Gastroesophageal sphincter (tissue), 4 donors: Measurements from ENCODE around the gene PYGB. TPM values are rescaled to one million over a fixed set of nuclear protein-coding genes. Genes with fewer than 3 reads are reported as not detected.
A peak's percentile ranks its signal among the peaks of the same experiment; 100 is the strongest.

Source experiments
- ATAC-seq: fragments of 150-250 bp; one replicate; pipeline ENCODE4 v1.9.1; 2016; ENCODE audit warnings: mild to moderate bottlenecking, moderate library complexity
- H3K27ac ChIP-seq, 4 donors: fragments of 200-600 bp; sonication (generic) in 3 of 4; 1 replicate in 3 of 4; 2 replicates in 1 of 4; pipeline ENCODE4 v1.5.1; 2016 to 2019
- H3K27me3 ChIP-seq: fragments of 200-600 bp; sonication (generic); one replicate; pipeline ENCODE4 v1.5.1; 2019
- H3K36me3 ChIP-seq, 2 donors: fragments of 200-600 bp; sonication (generic); one replicate each; pipeline ENCODE4 v1.5.1; 2019; ENCODE audit warnings: control low read depth in 1 of 2
- H3K4me1 ChIP-seq, 3 donors: fragments of 200-600 bp; sonication (generic); 1 replicate in 2 of 3; 2 replicates in 1 of 3; pipeline ENCODE4 v1.5.1; 2016 to 2019; ENCODE audit warnings: control low read depth in 2 of 3
- H3K4me3 ChIP-seq, 2 donors: fragments of 200-600 bp; sonication (generic); one replicate each; pipeline ENCODE4 v1.5.1; 2019; ENCODE audit warnings: mild to moderate bottlenecking in 1 of 2, moderate library complexity in 1 of 2
- H3K9me3 ChIP-seq, 3 donors: fragments of 200-600 bp; sonication (generic); one replicate each; pipeline ENCODE4 v1.5.1; 2017 to 2019; ENCODE audit warnings: control low read depth in 2 of 3
- EP300 ChIP-seq: sonication (generic); formaldehyde crosslinking; IDR thresholded peaks from one replicate; pipeline ENCODE4 v1.6.1; 2017; ENCODE audit warnings: antibody characterized with exemption, mild to moderate bottlenecking
- POLR2A ChIP-seq, 2 donors: fragments of 450-650 bp; IDR thresholded peaks; one replicate each; pipeline ENCODE4 v1.6.1; 2017; ENCODE audit warnings: antibody characterized with exemption in 2 of 2, mild to moderate bottlenecking in 2 of 2, moderate library complexity in 1 of 2
- POLR2AphosphoS5 ChIP-seq: sonication (generic); formaldehyde crosslinking; IDR thresholded peaks from one replicate; pipeline ENCODE4 v1.6.1; 2017; ENCODE audit warnings: antibody characterized with exemption
- WGBS, 2 donors: methylation state at CpG; one replicate each; pipeline ENCODE4 v1.1.5; 2018; ENCODE audit warnings: low coverage in 1 of 2; 5-methylcytosine and 5-hydroxymethylcytosine counted together
- total RNA-seq, 4 donors: library from RNA; depleted of rRNA; stranded (reverse); fragments of >200 nt; gene quantifications; one replicate each; pipeline ENCODE4 v1.1.0, GENCODE V29; 2016
- TF ChIP-seq, protein P1 (sequence below), 4 experiments: fragments of 200-600 bp in 2 of 4; fragments of 450-650 bp in 2 of 4; sonication (generic) in 1 of 4; IDR thresholded peaks; one replicate each; pipeline ENCODE4 v1.5.1; 2017 to 2019; ENCODE audit warnings: antibody characterized with exemption in 4 of 4, mild to moderate bottlenecking in 2 of 4, moderate library complexity in 2 of 4

PYGB gene
- total RNA-seq, 4 donors from 2014 or later = 131 to 663 (median 337) TPM

DNA sequence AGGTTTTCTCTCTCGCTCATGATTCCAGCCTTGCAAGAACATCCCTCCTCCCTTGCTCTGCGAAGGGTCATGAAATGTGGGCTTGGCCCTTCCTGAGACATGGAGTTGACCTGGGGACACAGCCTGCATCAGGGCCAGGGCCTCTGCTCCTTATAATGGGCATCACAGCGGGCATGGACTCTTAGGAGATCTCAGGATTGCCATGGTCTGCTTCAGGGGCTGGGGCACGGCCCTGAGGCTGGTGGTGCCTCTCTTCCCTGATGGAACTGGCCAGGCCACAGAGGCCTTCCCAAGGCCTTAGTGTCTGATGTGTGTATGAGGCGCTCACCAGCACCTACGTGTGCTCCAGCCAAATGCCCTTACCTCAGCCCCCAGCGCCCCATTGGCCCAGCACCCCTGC, 28.5 kb upstream of the PYGB start:
- TF ChIP-seq, protein P1, sequence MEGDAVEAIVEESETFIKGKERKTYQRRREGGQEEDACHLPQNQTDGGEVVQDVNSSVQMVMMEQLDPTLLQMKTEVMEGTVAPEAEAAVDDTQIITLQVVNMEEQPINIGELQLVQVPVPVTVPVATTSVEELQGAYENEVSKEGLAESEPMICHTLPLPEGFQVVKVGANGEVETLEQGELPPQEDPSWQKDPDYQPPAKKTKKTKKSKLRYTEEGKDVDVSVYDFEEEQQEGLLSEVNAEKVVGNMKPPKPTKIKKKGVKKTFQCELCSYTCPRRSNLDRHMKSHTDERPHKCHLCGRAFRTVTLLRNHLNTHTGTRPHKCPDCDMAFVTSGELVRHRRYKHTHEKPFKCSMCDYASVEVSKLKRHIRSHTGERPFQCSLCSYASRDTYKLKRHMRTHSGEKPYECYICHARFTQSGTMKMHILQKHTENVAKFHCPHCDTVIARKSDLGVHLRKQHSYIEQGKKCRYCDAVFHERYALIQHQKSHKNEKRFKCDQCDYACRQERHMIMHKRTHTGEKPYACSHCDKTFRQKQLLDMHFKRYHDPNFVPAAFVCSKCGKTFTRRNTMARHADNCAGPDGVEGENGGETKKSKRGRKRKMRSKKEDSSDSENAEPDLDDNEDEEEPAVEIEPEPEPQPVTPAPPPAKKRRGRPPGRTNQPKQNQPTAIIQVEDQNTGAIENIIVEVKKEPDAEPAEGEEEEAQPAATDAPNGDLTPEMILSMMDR (IDR thresholded peaks at IDR 0.05) = no peak
- no peak for TF ChIP-seq POLR2AphosphoS5
- TF ChIP-seq POLR2A (IDR thresholded peaks at IDR 0.05) = no peak
- no peak for TF ChIP-seq EP300
- Histone ChIP-seq H3K27ac (peak overlapping the region in 1 of 4 donors; percentile 9), H3K4me3 (no peak overlapping the region), H3K27me3 (no peaks in the 10 kb centered on the region), H3K9me3 (no peaks in the 10 kb centered on the region), H3K36me3 (peaks cover 0 to 98% of the 10 kb centered on the region in 2 donors), H3K4me1 (peaks cover 0 to 38% (median 4%) of the 10 kb centered on the region in 3 donors)
- WGBS, 2 donors = 100% methylated on average over 1 of the region's 7 CpGs; no CpG with 5 or more reads in 1 of the 2 donors
- no peak for ATAC-seq

DNA sequence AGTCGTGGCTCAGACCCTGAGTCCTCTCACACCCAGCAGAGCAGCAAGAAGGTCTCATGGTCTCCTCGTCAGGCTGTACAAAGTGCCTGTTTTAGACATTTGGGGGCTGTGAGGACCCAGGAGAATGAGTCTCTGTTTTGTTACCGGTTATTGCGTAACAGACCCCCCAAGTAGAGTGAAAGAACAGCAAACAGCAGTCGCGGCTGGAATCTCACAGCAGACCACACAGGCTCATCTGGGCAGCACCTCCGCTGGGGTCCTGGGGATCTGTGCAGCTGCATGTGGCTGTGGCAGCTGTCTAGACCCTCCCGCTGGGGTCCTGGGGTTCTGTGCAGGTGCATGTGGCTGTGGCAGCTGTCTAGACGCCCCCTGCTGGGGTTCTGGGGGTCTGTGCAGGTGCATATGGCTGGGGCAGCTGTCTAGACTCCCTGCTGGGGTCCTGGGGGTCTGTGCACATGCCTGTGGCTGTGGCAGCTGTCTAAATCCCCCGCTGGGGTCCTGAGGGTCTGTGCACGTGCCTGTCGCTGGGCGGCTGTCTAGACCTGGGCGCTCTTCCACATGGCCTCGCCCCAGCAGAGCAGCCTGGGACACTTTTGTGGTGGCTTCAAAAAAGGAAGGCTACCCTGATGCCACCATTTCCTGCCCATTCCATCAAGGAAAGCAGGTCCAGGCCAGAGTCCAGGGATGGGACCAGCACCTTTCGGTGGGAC, 27.7 kb upstream of the PYGB start:
- no peak for ATAC-seq
- Histone ChIP-seq H3K9me3 (no peaks in the 10 kb centered on the region), H3K4me1 (peaks cover 0 to 38% (median 4%) of the 10 kb centered on the region in 3 donors)

DNA sequence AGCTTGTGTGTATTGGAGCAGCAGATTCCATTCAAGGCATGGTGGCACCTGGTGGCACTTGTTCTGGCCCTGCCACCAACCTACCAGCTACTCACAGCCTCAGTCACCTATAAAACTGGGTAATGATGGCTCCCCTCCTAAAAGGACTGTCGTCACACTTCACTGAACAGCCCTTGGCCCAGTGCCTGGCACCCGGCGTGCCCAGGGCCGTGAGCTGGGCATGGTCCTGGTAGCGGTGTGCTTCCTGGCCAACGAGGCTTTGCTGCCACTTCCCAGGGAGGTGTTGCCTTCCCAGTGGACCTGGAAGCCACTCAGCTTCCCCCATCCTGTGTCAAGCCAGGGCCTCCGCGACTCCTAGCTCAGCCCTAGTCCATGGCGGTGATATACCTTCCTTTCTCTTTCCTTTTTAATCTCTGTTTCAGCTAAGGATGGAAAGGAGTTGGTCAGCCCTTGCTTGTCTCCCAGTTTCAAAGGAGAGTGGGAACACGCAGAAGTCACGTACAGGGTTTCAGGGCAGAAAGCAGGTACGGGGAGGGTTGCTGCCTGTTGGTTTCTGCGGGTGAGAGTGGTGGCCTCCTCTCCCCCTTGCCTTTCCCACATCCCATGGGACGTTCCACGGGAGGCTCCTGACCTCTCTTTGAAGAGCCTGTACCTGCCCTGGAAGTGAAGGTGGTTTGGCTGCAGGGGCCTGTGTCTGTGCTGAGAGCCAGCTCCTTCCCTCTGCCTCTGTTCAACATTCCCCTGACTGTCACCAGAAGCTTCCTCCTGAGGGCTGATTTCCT, 26.9 kb upstream of the PYGB start:
- no peaks in the 10 kb centered on the region for H3K27me3 ChIP-seq
- peak overlapping the region in 1 of 4 donors; percentile 89 for H3K27ac ChIP-seq
- ATAC-seq = no peak
- peaks cover 0 to 38% (median 4%) of the 10 kb centered on the region in 3 donors for H3K4me1 ChIP-seq
- WGBS, 2 donors = no CpG with 5 or more reads among the region's 15 CpGs
- no peak for TF ChIP-seq EP300
- no peak for TF ChIP-seq POLR2AphosphoS5
- TF ChIP-seq POLR2A (IDR thresholded peaks at IDR 0.05) = no peak
- TF ChIP-seq, protein P1 (IDR thresholded peaks at IDR 0.05) = no peak
- H3K4me3 ChIP-seq = no peak overlapping the region
- H3K36me3 ChIP-seq = peaks cover 0 to 97% of the 10 kb centered on the region in 2 donors
- H3K9me3 ChIP-seq = no peaks in the 10 kb centered on the region

More for the DNA sequence above, 27.7 kb upstream of the PYGB start:
- peak overlapping the region in 1 of 4 donors; percentile 89 for H3K27ac ChIP-seq
- peaks cover 0 to 97% of the 10 kb centered on the region in 2 donors for H3K36me3 ChIP-seq
- WGBS, 2 donors = 86% methylated on average over 2 of the region's 16 CpGs; no CpG with 5 or more reads in 1 of the 2 donors
- no peaks in the 10 kb centered on the region for H3K27me3 ChIP-seq
- no peak overlapping the region for H3K4me3 ChIP-seq
- TF ChIP-seq, protein P1 (IDR thresholded peaks at IDR 0.05) = peak in 1 of 4 experiments; percentile 32
- TF ChIP-seq EP300 (no peak), POLR2A (IDR thresholded peaks at IDR 0.05) (no peak)

DNA sequence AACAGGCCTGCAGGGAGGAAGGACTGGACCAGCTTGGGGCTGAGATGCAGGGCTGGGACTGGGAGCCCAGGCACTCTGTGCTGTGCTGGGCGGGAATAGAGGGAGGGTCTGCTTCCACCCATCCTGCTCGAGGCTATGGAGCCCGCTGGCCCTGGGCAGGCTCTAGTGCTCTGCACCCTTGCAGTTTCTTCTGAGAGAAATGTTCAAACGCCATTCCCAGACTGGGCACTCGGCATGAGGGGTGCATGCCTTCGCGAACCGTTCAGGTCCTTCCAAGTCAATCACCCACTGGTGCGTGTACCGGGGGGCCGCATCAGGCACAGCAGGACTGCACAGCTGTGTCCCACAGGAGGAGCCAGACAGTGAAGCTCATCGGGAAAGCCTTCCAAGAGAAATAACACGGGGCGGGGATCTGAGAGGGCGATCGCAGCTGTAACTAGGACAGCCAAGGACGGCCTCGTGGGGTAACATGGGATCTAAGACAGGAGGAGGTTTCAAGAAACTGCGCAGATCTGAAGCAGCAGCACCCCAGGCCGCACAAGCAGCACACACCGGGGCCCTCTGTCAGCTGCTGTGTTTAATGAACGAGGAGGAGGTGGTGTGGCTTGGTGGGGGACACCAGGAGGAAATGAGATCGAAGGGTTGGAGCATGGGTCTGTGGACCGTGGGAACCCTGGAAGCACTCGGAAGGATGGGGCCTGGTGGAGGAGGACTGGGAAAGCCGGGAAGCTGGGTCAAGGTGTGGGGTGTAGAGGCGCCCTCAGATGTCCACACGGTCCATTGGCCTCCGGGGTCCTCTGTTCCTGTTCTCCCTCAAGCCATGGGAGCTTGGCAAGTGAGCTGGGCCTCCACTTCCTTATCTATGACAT, 26.1 kb upstream of the PYGB start:
- Histone ChIP-seq H3K9me3 (no peaks in the 10 kb centered on the region), H3K4me1 (peaks cover 0 to 40% (median 10%) of the 10 kb centered on the region in 3 donors), H3K36me3 (peaks cover 0 to 89% of the 10 kb centered on the region in 2 donors), H3K27ac (peak overlapping the region in 3 of 4 donors; percentile 57 to 89 (median 62)), H3K4me3 (no peak overlapping the region), H3K27me3 (no peaks in the 10 kb centered on the region)
- peak; percentile 58 for ATAC-seq
- no peak for TF ChIP-seq EP300
- TF ChIP-seq, protein P1 (IDR thresholded peaks at IDR 0.05) = no peak
- no peak for TF ChIP-seq POLR2AphosphoS5
- TF ChIP-seq POLR2A (IDR thresholded peaks at IDR 0.05) = no peak
- 77 to 80% methylated on average over 1 to 10 of the region's 29 CpGs for WGBS, 2 donors
